ENCODE measurements around the gene PPARA. TPM values are rescaled to one million over a fixed set of nuclear protein-coding genes. Genes with fewer than 3 reads are reported as not detected.

PPARA gene
- total RNA-seq (2014; rRNA removed; shearing (Covaris generic)) (10.9 and 14.4 TPM in 2 replicates), polyA plus RNA-seq (2016; fragmentation: Nextera tagmentation; extraction: Ambion mirVana) (8.4 and 8.7 TPM in 2 replicates)

GRCh38 chr22:46150034-46150654, at the start of gene PPARA:
Gene PPARA (plus strand): TSS chr22:46150526. CDS start chr22:46198384, 47,858 bp downstream.
- peaks cover 4% of the 10 kb centered on the region; the same call in 1 of the 2 replicates for H3K36me3 ChIP-seq (ENCODE audit: low read depth)
- DNase-seq, result peak; percentile 87
- in situ Hi-C loops (cut with MboI), result no loop called here
- H3K4me1 ChIP-seq (ENCODE audit: insufficient read depth), result peaks cover 6% of the 10 kb centered on the region
- TF ChIP-seq EZH2phosphoT487 (IDR thresholded peaks at IDR 0.05; ENCODE audit: insufficient read depth, low read depth) (no peak), EZH2 (IDR thresholded peaks at IDR 0.05; ENCODE audit: insufficient read depth, poor library complexity, severe bottlenecking) (no peak)
- peak within 1 kb of the TSS; percentile 79 for H3K9ac ChIP-seq
- no peaks in the 10 kb centered on the region for H3K9me3 ChIP-seq (ENCODE audit: low read depth)
- H3K27ac ChIP-seq, result no peak within 1 kb of the TSS
- H4K20me1 ChIP-seq (ENCODE audit: insufficient read depth), result no peaks in the 10 kb centered on the region
- H3K4me3 ChIP-seq, result peak within 1 kb of the TSS; percentile 91
- peak within 1 kb of the TSS; percentile 92 for H3K4me2 ChIP-seq (ENCODE audit: unreplicated experiment)
- 1 to 2% methylated on average over 41 to 58 of the region's 98 CpGs for WGBS, 2 experiments (ENCODE audit: low coverage in 1 of 2, low lambda C conversion rate in 2 of 2, missing lambda C conversion rate in 2 of 2)
- H3F3A ChIP-seq (ENCODE audit: insufficient read depth), result no peaks in the 10 kb centered on the region
- H3K9me2 ChIP-seq (ENCODE audit: insufficient read depth), result no peaks in the 10 kb centered on the region
- H3K79me2 ChIP-seq (ENCODE audit: insufficient read depth), result peaks cover 22% of the 10 kb centered on the region
- H2AFZ ChIP-seq, result peak within 1 kb of the TSS; percentile 96
- H3K27me3 ChIP-seq (replicated peaks; ENCODE audit: insufficient read depth), result no peaks in the 10 kb centered on the region

GRCh38 chr22:46102159-46102558, 48.2 kb upstream of the PPARA start:
- no peaks in the 10 kb centered on the region for H3K9me2 ChIP-seq (ENCODE audit: insufficient read depth)
- no peaks in the 10 kb centered on the region for H3K9me3 ChIP-seq (ENCODE audit: low read depth)
- H2AFZ ChIP-seq, result no peak overlapping the region
- H4K20me1 ChIP-seq (ENCODE audit: insufficient read depth), result no peaks in the 10 kb centered on the region
- H3F3A ChIP-seq (ENCODE audit: insufficient read depth), result peaks cover 76% of the 10 kb centered on the region
- H3K27me3 ChIP-seq (replicated peaks; ENCODE audit: insufficient read depth), result no peaks in the 10 kb centered on the region
- in situ Hi-C loops (cut with MboI), result no loop called here
- no peak overlapping the region for H3K4me2 ChIP-seq (ENCODE audit: unreplicated experiment)
- WGBS, 2 experiments (ENCODE audit: low coverage in 1 of 2, low lambda C conversion rate in 2 of 2, missing lambda C conversion rate in 2 of 2), result 67 to 71% methylated on average over 10 of the region's 11 CpGs
- H3K9ac ChIP-seq, result peak overlapping the region; percentile 44
- peaks cover 100% of the 10 kb centered on the region for H3K79me2 ChIP-seq (ENCODE audit: insufficient read depth)
- H3K4me1 ChIP-seq (ENCODE audit: insufficient read depth), result peaks cover 40% of the 10 kb centered on the region
- peaks cover 33% of the 10 kb centered on the region for H3K36me3 ChIP-seq (ENCODE audit: low read depth)
- no peak overlapping the region for H3K4me3 ChIP-seq
- peak; percentile 15 for DNase-seq
- H3K27ac ChIP-seq, result peak overlapping the region; percentile 82
- TF ChIP-seq EZH2 (IDR thresholded peaks at IDR 0.05; ENCODE audit: insufficient read depth, poor library complexity, severe bottlenecking) (no peak), EZH2phosphoT487 (IDR thresholded peaks at IDR 0.05; ENCODE audit: insufficient read depth, low read depth) (no peak)

GRCh38 chr22:46102752-46103151, 47.6 kb upstream of the PPARA start:
- Histone ChIP-seq H4K20me1 (ENCODE audit: insufficient read depth) (no peaks in the 10 kb centered on the region), H3K79me2 (ENCODE audit: insufficient read depth) (peaks cover 100% of the 10 kb centered on the region), H2AFZ (no peak overlapping the region), H3K9ac (peak overlapping the region; percentile 44; the same call in 1 of the 2 replicates), H3K4me2 (ENCODE audit: unreplicated experiment) (no peak overlapping the region), H3K36me3 (ENCODE audit: low read depth) (peaks cover 37% of the 10 kb centered on the region), H3K4me1 (ENCODE audit: insufficient read depth) (peaks cover 45% of the 10 kb centered on the region), H3K4me3 (no peak overlapping the region), H3K27ac (peak overlapping the region; percentile 82), H3F3A (ENCODE audit: insufficient read depth) (peaks cover 74% of the 10 kb centered on the region), H3K27me3 (replicated peaks; ENCODE audit: insufficient read depth) (no peaks in the 10 kb centered on the region), H3K9me3 (ENCODE audit: low read depth) (no peaks in the 10 kb centered on the region), H3K9me2 (ENCODE audit: insufficient read depth) (no peaks in the 10 kb centered on the region)
- 57% methylated on average over 13 of the region's 13 CpGs for WGBS, 2 experiments (ENCODE audit: low coverage in 1 of 2, low lambda C conversion rate in 2 of 2, missing lambda C conversion rate in 2 of 2)
- no peak for TF ChIP-seq EZH2phosphoT487 (IDR thresholded peaks at IDR 0.05; ENCODE audit: insufficient read depth, low read depth)
- no peak for TF ChIP-seq EZH2 (IDR thresholded peaks at IDR 0.05; ENCODE audit: insufficient read depth, poor library complexity, severe bottlenecking)
- in situ Hi-C loops (cut with MboI), result no loop called here
- peak; percentile 29 for DNase-seq

GRCh38 chr22:46103181-46103580, 47.1 kb upstream of the PPARA start:
- in situ Hi-C loops (cut with MboI), result no loop called here
- WGBS, 2 experiments (ENCODE audit: low coverage in 1 of 2, low lambda C conversion rate in 2 of 2, missing lambda C conversion rate in 2 of 2), result 89 to 94% methylated on average over 13 of the region's 13 CpGs
- H3K9me2 ChIP-seq (ENCODE audit: insufficient read depth), result no peaks in the 10 kb centered on the region
- H3K9me3 ChIP-seq (ENCODE audit: low read depth), result no peaks in the 10 kb centered on the region
- H3K79me2 ChIP-seq (ENCODE audit: insufficient read depth), result peaks cover 100% of the 10 kb centered on the region
- peaks cover 37% of the 10 kb centered on the region for H3K36me3 ChIP-seq (ENCODE audit: low read depth)
- H4K20me1 ChIP-seq (ENCODE audit: insufficient read depth), result no peaks in the 10 kb centered on the region
- peaks cover 47% of the 10 kb centered on the region for H3K4me1 ChIP-seq (ENCODE audit: insufficient read depth)
- H2AFZ ChIP-seq, result no peak overlapping the region
- no peak overlapping the region; the same call in 1 of the 2 replicates for H3K9ac ChIP-seq
- H3K27me3 ChIP-seq (replicated peaks; ENCODE audit: insufficient read depth), result no peaks in the 10 kb centered on the region
- no peak for DNase-seq
- peak overlapping the region; percentile 82 for H3K27ac ChIP-seq
- H3K4me3 ChIP-seq, result no peak overlapping the region
- TF ChIP-seq EZH2 (IDR thresholded peaks at IDR 0.05; ENCODE audit: insufficient read depth, poor library complexity, severe bottlenecking), result no peak
- no peak for TF ChIP-seq EZH2phosphoT487 (IDR thresholded peaks at IDR 0.05; ENCODE audit: insufficient read depth, low read depth)
- no peak overlapping the region for H3K4me2 ChIP-seq (ENCODE audit: unreplicated experiment)
- peaks cover 74% of the 10 kb centered on the region for H3F3A ChIP-seq (ENCODE audit: insufficient read depth)

Data from GM23248 (cell line).